Left ventricle myocardium superior (tissue), 1 donor: ENCODE measurements around the gene UVRAG. TPM values are rescaled to one million over a fixed set of nuclear protein-coding genes. Genes with fewer than 3 reads are reported as not detected.
"Not testable (repeated sequence)": the region's sequence is repeated elsewhere in the genome, so short reads cannot be mapped to it uniquely, and the experiment has no call there.

Experiments
- ATAC-seq: fragments of 200-7000 bp; cut with Tn5 transposase; one replicate; pipeline ENCODE4 v1.9.1; 2020; ENCODE audit warnings: mild to moderate bottlenecking, moderate library complexity
- DNase-seq: peaks from one replicate; pipeline ENCODE4 v3.0.0-alpha.2; 2020
- intact Hi-C: fragments of 100-400 bp; cut with micrococcal nuclease; formaldehyde crosslinking; loops from one replicate; pipeline ENCODE4 v1.11.0; 2022
- total RNA-seq: library from RNA; stranded (reverse); fragmentation: NEBNext Ultra II Directional; extraction: Animal tissue kit (Norgen Biotek cat#: 25700); gene quantifications from one replicate; pipeline ENCODE4 v1.2.1, GENCODE V29; 2021
- donor health status: DM: no; HTN: yes; CAD: no; lungs with severe emphysema.

The UVRAG gene
- total RNA-seq, 1 donor from 2014 or later: 14.9 TPM

GRCh38 chr11:75867778-75868374 is 52.9 kb downstream of the UVRAG start:
- intact Hi-C loops: loop anchor here (2.0 kb wide), 1 partner anchor 65 kb away; no protein-coding TSS in a partner anchor
- DNase-seq (no peak), ATAC-seq (peak; percentile 79)

- ATAC-seq (peak; percentile 40), DNase-seq (no peak)
- intact Hi-C loops: no loop called here
Observed at GRCh38 chr11:75868990-75869389, 54.0 kb downstream of the UVRAG start.

GRCh38 chr11:75869661-75870455 is 54.8 kb downstream of the UVRAG start:
- ATAC-seq (no peak), DNase-seq (no peak)
- intact Hi-C loops: no loop called here

- DNase-seq (no peak), ATAC-seq (no peak)
- intact Hi-C loops: no loop called here
Observed at GRCh38 chr11:75872887-75873416, 57.9 kb downstream of the UVRAG start.

- ATAC-seq: no peak
- no peak for DNase-seq
- intact Hi-C loops: no loop called here
Observed at GRCh38 chr11:75873417-75874221, 58.6 kb downstream of the UVRAG start.

- intact Hi-C loops: no loop called here
- no peak for ATAC-seq
- DNase-seq: no peak
Observed at GRCh38 chr11:75874684-75875341, 59.8 kb downstream of the UVRAG start.

GRCh38 chr11:75877327-75877726 is 62.3 kb downstream of the UVRAG start:
- DNase-seq, intact Hi-C loops, ATAC-seq: not testable (repeated sequence)

GRCh38 chr11:75877931-75878330 is 62.9 kb downstream of the UVRAG start:
- intact Hi-C loops, DNase-seq: not testable (repeated sequence)

GRCh38 chr11:75878933-75879332 is 63.9 kb downstream of the UVRAG start:
- DNase-seq (no peak), ATAC-seq (no peak)
- intact Hi-C loops: no loop called here

More at GRCh38 chr11:75877931-75878330, 62.9 kb downstream of the UVRAG start:
- not testable (repeated sequence) for ATAC-seq

GRCh38 chr11:75879737-75880136 is 64.7 kb downstream of the UVRAG start:
- intact Hi-C loops: no loop called here
- DNase-seq (no peak), ATAC-seq (no peak)

- intact Hi-C loops, ATAC-seq, DNase-seq: not testable (repeated sequence)
Observed at GRCh38 chr11:75880343-75880742, 65.3 kb downstream of the UVRAG start.

- no peak for DNase-seq
- no peak for ATAC-seq
- intact Hi-C loops: no loop called here
Observed at GRCh38 chr11:75884321-75884720, 69.3 kb downstream of the UVRAG start.

- DNase-seq: no peak
- ATAC-seq: no peak
- intact Hi-C loops: no loop called here
Observed at GRCh38 chr11:75888416-75888815, 73.4 kb downstream of the UVRAG start.

- DNase-seq (no peak), ATAC-seq (peak; percentile 45)
- intact Hi-C loops: loop anchor here (10.0 kb wide), 1 partner anchor 423 kb away; no protein-coding TSS in a partner anchor
Observed at GRCh38 chr11:75891947-75892739, 77.1 kb downstream of the UVRAG start.

- intact Hi-C loops: loop anchor here (10.0 kb wide), 1 partner anchor 422 kb away; no protein-coding TSS in a partner anchor
- no peak for ATAC-seq
Observed at GRCh38 chr11:75893251-75893650, 78.2 kb downstream of the UVRAG start.

GRCh38 chr11:75894036-75894585 is 79.1 kb downstream of the UVRAG start:
- no peak for ATAC-seq
- DNase-seq: no peak
- intact Hi-C loops: loop anchor here (10.0 kb wide), 1 partner anchor 421 kb away; no protein-coding TSS in a partner anchor

More at GRCh38 chr11:75893251-75893650, 78.2 kb downstream of the UVRAG start:
- no peak for DNase-seq

- DNase-seq: no peak
- intact Hi-C loops: loop anchor here (5.0 to 10.0 kb wide), 2 partner anchors 255 to 418 kb away; no protein-coding TSS in a partner anchor
- peak; percentile 29 for ATAC-seq
Observed at GRCh38 chr11:75896843-75897419, 81.9 kb downstream of the UVRAG start.
